D341Med (cell line): ENCODE results near the gene DGAT2.

Experiments
- DNase-seq: peaks from one replicate; pipeline ENCODE4 v3.0.0; 2012; ENCODE audit warnings: low spot score

Gene DGAT2

GRCh38 chr11:75801362-75802020 is 32.9 kb downstream of the DGAT2 start:
- no peak for DNase-seq

GRCh38 chr11:75802021-75802912 is 33.7 kb downstream of the DGAT2 start:
- DNase-seq: no peak

- peak; percentile 80 for DNase-seq
Observed at GRCh38 chr11:75802913-75803820, 34.6 kb downstream of the DGAT2 start.

- DNase-seq: no peak
Observed at GRCh38 chr11:75809111-75809510, 40.5 kb downstream of the DGAT2 start.

- DNase-seq: no peak
Observed at GRCh38 chr11:75809991-75810390, 41.4 kb downstream of the DGAT2 start.

- DNase-seq: no peak
Observed at GRCh38 chr11:75810637-75811390, 42.2 kb downstream of the DGAT2 start.

- no peak for DNase-seq
Observed at GRCh38 chr11:75811485-75811884, 42.9 kb downstream of the DGAT2 start.

- DNase-seq: no peak
Observed at GRCh38 chr11:75812542-75813040, 44.0 kb downstream of the DGAT2 start.

GRCh38 chr11:75813124-75813523 is 44.5 kb downstream of the DGAT2 start:
- no peak for DNase-seq

GRCh38 chr11:75813622-75814039 is 45.1 kb downstream of the DGAT2 start:
- DNase-seq: no peak

GRCh38 chr11:75814363-75814676 is 45.7 kb downstream of the DGAT2 start:
- no peak for DNase-seq

GRCh38 chr11:75814677-75815344 is 46.2 kb downstream of the DGAT2 start, which contains the start of gene UVRAG:
UVRAG (plus strand) TSS chr11:75815210; CDS start chr11:75815408, 198 bp downstream.
- peak; percentile 95 for DNase-seq

- peak; percentile 70 for DNase-seq
Observed at GRCh38 chr11:75815345-75816168, 47.0 kb downstream of the DGAT2 start.

- no peak for DNase-seq
Observed at GRCh38 chr11:75816561-75817239, 48.1 kb downstream of the DGAT2 start.

GRCh38 chr11:75820645-75821044 is 52.1 kb downstream of the DGAT2 start:
- DNase-seq: no peak

GRCh38 chr11:75821202-75821601 is 52.6 kb downstream of the DGAT2 start:
- DNase-seq: no peak

- no peak for DNase-seq
Observed at GRCh38 chr11:75822541-75822940, 54.0 kb downstream of the DGAT2 start.

- DNase-seq: no peak
Observed at GRCh38 chr11:75823415-75823814, 54.8 kb downstream of the DGAT2 start.

- DNase-seq: no peak
Observed at GRCh38 chr11:75823946-75824345, 55.4 kb downstream of the DGAT2 start.
